ENCODE data around the gene LIMK2. TPM values are rescaled to one million over a fixed set of nuclear protein-coding genes. Genes with fewer than 3 reads are reported as not detected.
"Not testable (repeated sequence)": the region's sequence is repeated elsewhere in the genome, so short reads cannot be mapped to it uniquely, and the experiment has no call there.

The LIMK2 gene
- total RNA-seq, 1 donor from 2014 or later, result 248 TPM

DNA sequence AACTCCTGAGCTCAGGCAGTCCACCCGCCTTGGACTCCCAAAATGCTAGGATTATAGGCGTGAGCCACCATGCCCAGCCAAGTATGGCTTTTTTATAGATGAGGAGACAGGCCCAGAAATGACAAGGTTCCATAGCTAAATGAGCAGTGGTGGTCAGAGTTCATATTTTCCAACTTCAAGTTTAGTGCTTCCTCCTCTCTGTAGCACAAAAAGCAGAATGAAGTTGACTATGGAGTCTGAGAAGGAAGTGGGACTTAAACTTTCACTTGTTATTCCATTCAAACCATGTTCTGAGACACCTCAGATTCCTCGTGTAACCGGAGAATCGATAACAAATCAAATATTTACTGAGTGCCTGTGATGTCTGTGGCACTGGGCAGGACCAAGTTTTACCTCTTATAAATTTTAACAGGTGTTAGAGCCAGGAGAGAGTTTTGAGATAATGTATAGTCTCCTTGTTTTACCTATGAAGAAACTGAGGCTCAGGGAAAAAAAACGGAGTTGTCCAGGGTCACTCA is 3.0 kb downstream of the LIMK2 start:
- DNase-seq (ENCODE audit: low spot score), result no peak
- TF ChIP-seq CTCF (IDR thresholded peaks at IDR 0.05; ENCODE audit: unreplicated experiment), result no peak
- peaks cover 25% of the 10 kb centered on the region for H3K36me3 Mint-ChIP-seq (ENCODE audit: low read depth, unreplicated experiment)
- H3K27ac Mint-ChIP-seq (ENCODE audit: unreplicated experiment), result no peak overlapping the region
- peaks cover 67% of the 10 kb centered on the region for H3K4me1 Mint-ChIP-seq (ENCODE audit: unreplicated experiment)
- peaks cover 4% of the 10 kb centered on the region for H3K27me3 Mint-ChIP-seq (ENCODE audit: unreplicated experiment)
- H3K9me3 Mint-ChIP-seq (ENCODE audit: unreplicated experiment), result no peaks in the 10 kb centered on the region
- H3K4me3 Mint-ChIP-seq (ENCODE audit: unreplicated experiment), result peak overlapping the region; percentile 87

GRCh38 chr22:31218565-31219262 is 6.6 kb downstream of the LIMK2 start:
- H3K4me1 Mint-ChIP-seq (ENCODE audit: unreplicated experiment), result peaks cover 57% of the 10 kb centered on the region
- TF ChIP-seq CTCF (IDR thresholded peaks at IDR 0.05; ENCODE audit: unreplicated experiment), result no peak
- peaks cover 43% of the 10 kb centered on the region for H3K36me3 Mint-ChIP-seq (ENCODE audit: low read depth, unreplicated experiment)
- H3K4me3 Mint-ChIP-seq (ENCODE audit: unreplicated experiment), result peak overlapping the region; percentile 76
- H3K27ac Mint-ChIP-seq (ENCODE audit: unreplicated experiment), result peak overlapping the region; percentile 37
- DNase-seq (ENCODE audit: low spot score), result no peak
- H3K27me3 Mint-ChIP-seq (ENCODE audit: unreplicated experiment), result peaks cover 4% of the 10 kb centered on the region
- no peaks in the 10 kb centered on the region for H3K9me3 Mint-ChIP-seq (ENCODE audit: unreplicated experiment)

DNA sequence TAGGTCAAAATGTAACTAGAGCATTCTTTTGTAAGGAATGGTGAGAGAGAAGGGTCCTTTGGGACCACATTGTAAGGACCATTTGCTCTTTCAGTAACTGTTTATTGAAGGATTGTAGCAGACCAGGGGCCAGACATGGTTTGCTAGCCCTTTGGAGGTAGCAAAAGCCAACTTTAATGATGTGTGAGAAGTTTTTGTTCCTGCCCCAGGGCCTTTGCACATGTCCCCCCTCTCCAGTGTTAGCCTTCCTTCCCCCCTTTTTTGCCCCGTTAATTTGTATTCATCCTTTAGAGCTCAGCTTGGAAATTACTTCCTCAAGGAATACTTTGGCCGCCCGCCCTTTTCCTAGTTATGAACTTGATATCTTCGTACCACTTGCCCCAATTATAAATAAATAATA is 9.0 kb downstream of the LIMK2 start:
- no peak for TF ChIP-seq CTCF (IDR thresholded peaks at IDR 0.05; ENCODE audit: unreplicated experiment)
- Mint-ChIP-seq H3K4me1 (ENCODE audit: unreplicated experiment) (peaks cover 51% of the 10 kb centered on the region), H3K4me3 (ENCODE audit: unreplicated experiment) (no peak overlapping the region), H3K27me3 (ENCODE audit: unreplicated experiment) (peaks cover 5% of the 10 kb centered on the region), H3K27ac (ENCODE audit: unreplicated experiment) (no peak overlapping the region), H3K36me3 (ENCODE audit: low read depth, unreplicated experiment) (peaks cover 46% of the 10 kb centered on the region), H3K9me3 (ENCODE audit: unreplicated experiment) (no peaks in the 10 kb centered on the region)
- no peak for DNase-seq (ENCODE audit: low spot score)

GRCh38 chr22:31222736-31223135 is 10.6 kb downstream of the LIMK2 start:
- Mint-ChIP-seq H3K4me3 (ENCODE audit: unreplicated experiment) (no peak overlapping the region), H3K27ac (ENCODE audit: unreplicated experiment) (no peak overlapping the region), H3K36me3 (ENCODE audit: low read depth, unreplicated experiment) (peaks cover 52% of the 10 kb centered on the region), H3K4me1 (ENCODE audit: unreplicated experiment) (peaks cover 47% of the 10 kb centered on the region), H3K9me3 (ENCODE audit: unreplicated experiment) (no peaks in the 10 kb centered on the region), H3K27me3 (ENCODE audit: unreplicated experiment) (peaks cover 5% of the 10 kb centered on the region)
- no peak for TF ChIP-seq CTCF (IDR thresholded peaks at IDR 0.05; ENCODE audit: unreplicated experiment)
- DNase-seq (ENCODE audit: low spot score), result no peak

GRCh38 chr22:31223786-31224191 is 11.7 kb downstream of the LIMK2 start:
- TF ChIP-seq CTCF (IDR thresholded peaks at IDR 0.05; ENCODE audit: unreplicated experiment), result no peak
- H3K36me3 Mint-ChIP-seq (ENCODE audit: low read depth, unreplicated experiment), result peaks cover 45% of the 10 kb centered on the region
- H3K4me1 Mint-ChIP-seq (ENCODE audit: unreplicated experiment), result peaks cover 47% of the 10 kb centered on the region
- no peaks in the 10 kb centered on the region for H3K9me3 Mint-ChIP-seq (ENCODE audit: unreplicated experiment)
- no peak for DNase-seq (ENCODE audit: low spot score)
- no peak overlapping the region for H3K4me3 Mint-ChIP-seq (ENCODE audit: unreplicated experiment)
- H3K27me3 Mint-ChIP-seq (ENCODE audit: unreplicated experiment), result peaks cover 4% of the 10 kb centered on the region
- peak overlapping the region; percentile 18 for H3K27ac Mint-ChIP-seq (ENCODE audit: unreplicated experiment)

DNA sequence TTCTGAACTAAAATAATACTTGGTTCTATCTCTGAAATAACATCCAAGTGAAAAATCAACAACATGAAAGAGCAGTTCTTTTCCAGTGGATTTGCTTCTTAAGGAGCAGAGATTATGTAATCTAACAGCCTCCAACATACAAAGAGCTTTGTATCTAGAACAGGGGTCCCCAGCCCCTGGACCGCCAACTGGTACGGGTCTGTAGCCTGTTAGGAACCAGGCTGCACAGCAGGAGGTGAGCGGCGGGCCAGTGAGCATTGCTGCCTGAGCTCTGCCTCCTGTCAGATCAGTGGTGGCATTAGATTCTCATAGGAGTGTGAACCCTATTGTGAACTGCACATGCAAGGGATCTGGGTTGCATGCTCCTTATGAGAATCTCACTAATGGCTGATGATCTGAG is 12.6 kb downstream of the LIMK2 start:
- not testable (repeated sequence) for H3K27ac Mint-ChIP-seq (ENCODE audit: unreplicated experiment); H3K4me3 Mint-ChIP-seq (ENCODE audit: unreplicated experiment); H3K27me3 Mint-ChIP-seq (ENCODE audit: unreplicated experiment)

More for the DNA sequence above, 12.6 kb downstream of the LIMK2 start:
- H3K9me3 Mint-ChIP-seq (ENCODE audit: unreplicated experiment); DNase-seq (ENCODE audit: low spot score): not testable (repeated sequence)
- Mint-ChIP-seq H3K36me3 (ENCODE audit: low read depth, unreplicated experiment) (peaks cover 49% of the 10 kb centered on the region), H3K4me1 (ENCODE audit: unreplicated experiment) (peaks cover 52% of the 10 kb centered on the region)
